HepG2 (cell line): ENCODE results near the gene CDC42EP4. TPM values are rescaled to one million over a fixed set of nuclear protein-coding genes. Genes with fewer than 3 reads are reported as not detected.

Source experiments
- BHLHE40 ChIP-seq: IDR thresholded peaks from 2 replicates; pipeline ENCODE4 v1.6.1; 2011; ENCODE audit warnings: low read length, improper control_type of control experiment
- CREB1 ChIP-seq, 2 experiments: fragments of 450-650 bp in 1 of 2; IDR thresholded peaks; 2 replicates each; pipeline ENCODE4 v1.6.1; 2016 to 2017; ENCODE audit warnings: control low read depth in 1 of 2, mild to moderate bottlenecking in 1 of 2, missing compliant biosample characterization in 1 of 2, missing genetic modification characterization in 1 of 2
- FOXK1 ChIP-seq: sonication (generic); formaldehyde crosslinking; IDR thresholded peaks from 2 replicates; pipeline ENCODE4 v1.4.0; 2020; ENCODE audit warnings: low read depth, missing genetic modification reagents, borderline replicate concordance
- GABPB1 ChIP-seq: IDR thresholded peaks from 2 replicates; pipeline ENCODE4 v1.6.1; 2016; ENCODE audit warnings: mild to moderate bottlenecking, missing genetic modification reagents, moderate library complexity, missing compliant biosample characterization
- HMGA1 ChIP-seq: sonication (generic); formaldehyde crosslinking; conservative IDR thresholded peaks from 2 replicates; pipeline ENCODE4 v1.4.0; 2020; ENCODE audit warnings: missing genetic modification reagents
- HOXA5 ChIP-seq: sonication (generic); formaldehyde crosslinking; IDR thresholded peaks from 2 replicates; pipeline ENCODE4 v1.4.0; 2020; ENCODE audit warnings: missing genetic modification reagents
- MED8 ChIP-seq: sonication (generic); formaldehyde crosslinking; IDR thresholded peaks from 2 replicates; pipeline ENCODE4 v1.8.1; 2023; ENCODE audit warnings: mild to moderate bottlenecking, missing genetic modification reagents; ENCODE audit not compliant: insufficient replicate concordance
- NFE2L1 ChIP-seq: sonication (generic); formaldehyde crosslinking; IDR thresholded peaks from 2 replicates; pipeline ENCODE4 v1.4.0; 2020; ENCODE audit warnings: missing genetic modification reagents, mild to moderate bottlenecking, borderline replicate concordance
- NKX3-1 ChIP-seq: sonication (generic); formaldehyde crosslinking; IDR thresholded peaks from 2 replicates; pipeline ENCODE4 v1.5.0; 2020; ENCODE audit warnings: missing genetic modification reagents
- PHF8 ChIP-seq: sonication (generic); formaldehyde crosslinking; IDR thresholded peaks from 2 replicates; pipeline ENCODE4 v1.5.0; 2020; ENCODE audit warnings: missing genetic modification reagents
- REPIN1 ChIP-seq: sonication (generic); formaldehyde crosslinking; IDR thresholded peaks from 2 replicates; pipeline ENCODE4 v1.8.0; 2022; ENCODE audit warnings: missing genetic modification reagents, low read depth, mild to moderate bottlenecking, borderline replicate concordance
- SALL2 ChIP-seq: sonication (generic); formaldehyde crosslinking; IDR thresholded peaks from 2 replicates; pipeline ENCODE4 v1.8.1; 2023; ENCODE audit warnings: mild to moderate bottlenecking, missing genetic modification reagents, inconsistent platforms
- SAP130 ChIP-seq: IDR thresholded peaks from 2 replicates; pipeline ENCODE4 v1.6.1; 2016; ENCODE audit warnings: low read depth
- SPEN ChIP-seq: sonication (generic); formaldehyde crosslinking; IDR thresholded peaks from 2 replicates; pipeline ENCODE4 v1.5.1; 2020; ENCODE audit warnings: low read depth, mild to moderate bottlenecking, missing genetic modification reagents
- SRF ChIP-seq: IDR thresholded peaks from 2 replicates; pipeline ENCODE4 v1.6.1; 2011; ENCODE audit warnings: mild to moderate bottlenecking, low read depth, low read length, moderate library complexity
- SRSF9 ChIP-seq: fragments of 200-400 bp; formaldehyde crosslinking; IDR thresholded peaks from 2 replicates; pipeline ENCODE4 v1.6.1; 2018; ENCODE audit warnings: borderline replicate concordance, mild to moderate bottlenecking, low read depth, low read length; ENCODE audit not compliant: insufficient read depth, poor library complexity, severe bottlenecking
- ZFP1 ChIP-seq: IDR thresholded peaks from 2 replicates; pipeline ENCODE4 v1.6.1; 2016
- ZFP37 ChIP-seq: sonication (generic); formaldehyde crosslinking; IDR thresholded peaks from 2 replicates; pipeline ENCODE4 v1.4.0; 2020; ENCODE audit warnings: missing genetic modification reagents, borderline replicate concordance
- ZNF101 ChIP-seq: sonication (generic); formaldehyde crosslinking; IDR thresholded peaks from 2 replicates; pipeline ENCODE4 v1.4.0; 2020; ENCODE audit warnings: mild to moderate bottlenecking, low read depth, missing genetic modification reagents, borderline replicate concordance
- ZNF143 ChIP-seq: sonication (generic); formaldehyde crosslinking; IDR thresholded peaks from 2 replicates; pipeline ENCODE4 v1.4.0; 2020; ENCODE audit warnings: missing genetic modification reagents
- ZNF282 ChIP-seq: fragments of 450-650 bp; IDR thresholded peaks from 2 replicates; pipeline ENCODE4 v1.6.1; 2018; ENCODE audit not compliant: partially characterized antibody
- ZNF605 ChIP-seq: sonication (generic); formaldehyde crosslinking; IDR thresholded peaks from 2 replicates; pipeline ENCODE4 v1.8.0; 2022; ENCODE audit warnings: mild to moderate bottlenecking, missing genetic modification reagents
- ZNF724P ChIP-seq: sonication (generic); formaldehyde crosslinking; IDR thresholded peaks from 2 replicates; pipeline ENCODE4 v1.8.0; 2022; ENCODE audit warnings: missing genetic modification reagents, borderline replicate concordance
- ZNF879 ChIP-seq: sonication (generic); formaldehyde crosslinking; IDR thresholded peaks from 2 replicates; pipeline ENCODE4 v1.8.1; 2023; ENCODE audit warnings: missing genetic modification reagents
- polyA plus RNA-seq, 8 experiments: library from polyadenylated mRNA; depleted of rRNA in 3 of 8; stranded (reverse) in 7 of 8; unstranded in 1 of 8; fragments of >200 nt; fragmentation: Illumina TruSeq in 4 of 8; extraction: Trizol in 4 of 8; gene quantifications; 2 replicates each; pipeline versions ENCODE4 v1.2.1 to v1.2.3, GENCODE V29; 2011 to 2016; ENCODE audit warnings: low read depth in 4 of 8, missing spikeins in 1 of 8, mixed read lengths in 1 of 8; ENCODE audit not compliant: insufficient read depth in 1 of 8
- total RNA-seq, 5 experiments: library from RNA; depleted of rRNA; stranded (reverse); fragments of >200 nt; fragmentation: Illumina TruSeq; extraction: Trizol; gene quantifications; 2 replicates each; pipeline ENCODE4 v1.2.3, GENCODE V29; 2016; ENCODE audit warnings: low read depth in 1 of 5
- TF ChIP-seq, protein P1 (sequence below): sonication (generic); formaldehyde crosslinking; IDR thresholded peaks from 2 replicates; pipeline ENCODE4 v1.4.0; 2020; ENCODE audit warnings: missing genetic modification reagents
- TF ChIP-seq, protein P2 (sequence below): sonication (generic); formaldehyde crosslinking; IDR thresholded peaks from 2 replicates; pipeline ENCODE4 v1.5.1; 2020; ENCODE audit warnings: missing genetic modification reagents, mild to moderate bottlenecking, borderline replicate concordance
- TF ChIP-seq, protein P3 (sequence below): sonication (generic); formaldehyde crosslinking; IDR thresholded peaks from 2 replicates; pipeline ENCODE4 v1.4.0; 2020; ENCODE audit warnings: missing genetic modification reagents

CDC42EP4 gene
- total and polyA plus RNA-seq, 2 of the 13 experiments (the other 11 are each of a cell fraction or from before 2014, with no cell fraction given), result 19.0 to 54.0 TPM

DNA sequence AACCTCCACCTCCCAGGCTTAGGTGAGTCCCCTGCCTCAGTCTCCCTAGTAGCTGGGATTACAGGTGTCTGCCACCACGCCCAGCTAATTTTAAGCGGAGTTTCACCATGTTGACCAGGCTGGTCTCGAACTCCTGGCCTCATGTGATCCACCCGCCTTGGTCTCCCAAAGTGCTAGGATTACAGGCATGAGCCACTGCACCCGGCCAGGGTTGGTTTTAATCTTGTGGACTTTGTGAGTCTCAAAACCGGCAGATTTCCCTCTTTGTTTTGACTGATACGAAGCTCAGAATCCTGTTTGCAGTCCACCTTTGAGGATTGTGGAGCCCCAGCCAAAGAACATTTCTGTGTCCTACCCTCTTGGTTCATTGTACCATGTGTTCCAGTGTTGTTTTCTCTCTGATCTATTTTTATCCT, 33.7 kb downstream of the CDC42EP4 start (continued):
- TF ChIP-seq, protein P1, sequence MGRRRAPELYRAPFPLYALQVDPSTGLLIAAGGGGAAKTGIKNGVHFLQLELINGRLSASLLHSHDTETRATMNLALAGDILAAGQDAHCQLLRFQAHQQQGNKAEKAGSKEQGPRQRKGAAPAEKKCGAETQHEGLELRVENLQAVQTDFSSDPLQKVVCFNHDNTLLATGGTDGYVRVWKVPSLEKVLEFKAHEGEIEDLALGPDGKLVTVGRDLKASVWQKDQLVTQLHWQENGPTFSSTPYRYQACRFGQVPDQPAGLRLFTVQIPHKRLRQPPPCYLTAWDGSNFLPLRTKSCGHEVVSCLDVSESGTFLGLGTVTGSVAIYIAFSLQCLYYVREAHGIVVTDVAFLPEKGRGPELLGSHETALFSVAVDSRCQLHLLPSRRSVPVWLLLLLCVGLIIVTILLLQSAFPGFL (CRISPR knock-in tag), result no peak
- TF ChIP-seq SAP130, result peak; percentile 74; the same call in 1 of the 2 replicates
- TF ChIP-seq SALL2 (CRISPR knock-in tag), result no peak
- TF ChIP-seq ZNF879 (CRISPR knock-in tag), result no peak
- TF ChIP-seq, protein P2, sequence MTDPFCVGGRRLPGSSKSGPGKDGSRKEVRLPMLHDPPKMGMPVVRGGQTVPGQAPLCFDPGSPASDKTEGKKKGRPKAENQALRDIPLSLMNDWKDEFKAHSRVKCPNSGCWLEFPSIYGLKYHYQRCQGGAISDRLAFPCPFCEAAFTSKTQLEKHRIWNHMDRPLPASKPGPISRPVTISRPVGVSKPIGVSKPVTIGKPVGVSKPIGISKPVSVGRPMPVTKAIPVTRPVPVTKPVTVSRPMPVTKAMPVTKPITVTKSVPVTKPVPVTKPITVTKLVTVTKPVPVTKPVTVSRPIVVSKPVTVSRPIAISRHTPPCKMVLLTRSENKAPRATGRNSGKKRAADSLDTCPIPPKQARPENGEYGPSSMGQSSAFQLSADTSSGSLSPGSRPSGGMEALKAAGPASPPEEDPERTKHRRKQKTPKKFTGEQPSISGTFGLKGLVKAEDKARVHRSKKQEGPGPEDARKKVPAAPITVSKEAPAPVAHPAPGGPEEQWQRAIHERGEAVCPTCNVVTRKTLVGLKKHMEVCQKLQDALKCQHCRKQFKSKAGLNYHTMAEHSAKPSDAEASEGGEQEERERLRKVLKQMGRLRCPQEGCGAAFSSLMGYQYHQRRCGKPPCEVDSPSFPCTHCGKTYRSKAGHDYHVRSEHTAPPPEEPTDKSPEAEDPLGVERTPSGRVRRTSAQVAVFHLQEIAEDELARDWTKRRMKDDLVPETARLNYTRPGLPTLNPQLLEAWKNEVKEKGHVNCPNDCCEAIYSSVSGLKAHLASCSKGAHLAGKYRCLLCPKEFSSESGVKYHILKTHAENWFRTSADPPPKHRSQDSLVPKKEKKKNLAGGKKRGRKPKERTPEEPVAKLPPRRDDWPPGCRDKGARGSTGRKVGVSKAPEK (CRISPR knock-in tag), result no peak
- TF ChIP-seq BHLHE40, result no peak
- TF ChIP-seq, protein P3, sequence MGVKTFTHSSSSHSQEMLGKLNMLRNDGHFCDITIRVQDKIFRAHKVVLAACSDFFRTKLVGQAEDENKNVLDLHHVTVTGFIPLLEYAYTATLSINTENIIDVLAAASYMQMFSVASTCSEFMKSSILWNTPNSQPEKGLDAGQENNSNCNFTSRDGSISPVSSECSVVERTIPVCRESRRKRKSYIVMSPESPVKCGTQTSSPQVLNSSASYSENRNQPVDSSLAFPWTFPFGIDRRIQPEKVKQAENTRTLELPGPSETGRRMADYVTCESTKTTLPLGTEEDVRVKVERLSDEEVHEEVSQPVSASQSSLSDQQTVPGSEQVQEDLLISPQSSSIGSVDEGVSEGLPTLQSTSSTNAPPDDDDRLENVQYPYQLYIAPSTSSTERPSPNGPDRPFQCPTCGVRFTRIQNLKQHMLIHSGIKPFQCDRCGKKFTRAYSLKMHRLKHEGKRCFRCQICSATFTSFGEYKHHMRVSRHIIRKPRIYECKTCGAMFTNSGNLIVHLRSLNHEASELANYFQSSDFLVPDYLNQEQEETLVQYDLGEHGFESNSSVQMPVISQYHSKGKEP (CRISPR knock-in tag), result no peak
- TF ChIP-seq ZNF605 (CRISPR knock-in tag), result 0 out of 2 replicates have a peak, but pooled peaks have one; percentile 19
- no peak for TF ChIP-seq MED8 (CRISPR knock-in tag)
- TF ChIP-seq SPEN (CRISPR knock-in tag), result peak; percentile 53; the same call in 1 of the 2 replicates
- no peak for TF ChIP-seq HMGA1 (CRISPR knock-in tag)
- TF ChIP-seq HOXA5, result 0 out of 2 replicates have a peak, but pooled peaks have one; percentile 26
- no peak for TF ChIP-seq NFE2L1
- peak; percentile 25; the same call in 1 of the 2 replicates for TF ChIP-seq REPIN1 (CRISPR knock-in tag)
- peak; percentile 33; the same call in 1 of the 2 replicates for TF ChIP-seq FOXK1 (CRISPR knock-in tag)
- no peak for TF ChIP-seq ZNF282
- 0 out of 2 replicates have a peak, but pooled peaks have one; percentile 38 for TF ChIP-seq NKX3-1 (CRISPR knock-in tag)
- TF ChIP-seq GABPB1 (CRISPR knock-in tag), result no peak
- no peak for TF ChIP-seq SRSF9
- TF ChIP-seq PHF8, result no peak
- 0 out of 2 replicates have a peak, but pooled peaks have one; percentile 30 for TF ChIP-seq ZFP1 (CRISPR knock-in tag)
- TF ChIP-seq ZNF143 (CRISPR knock-in tag), result no peak
- no peak for TF ChIP-seq CREB1 (IDR thresholded peaks at IDR 0.05)
- peak; percentile 45; the same call in 1 of the 2 replicates for TF ChIP-seq CREB1 (CRISPR knock-in tag; IDR thresholded peaks at IDR 0.05)
- no peak for TF ChIP-seq ZNF724P (CRISPR knock-in tag)
- TF ChIP-seq ZFP37 (CRISPR knock-in tag), result no peak
- no peak for TF ChIP-seq SRF
- no peak for TF ChIP-seq ZNF101 (CRISPR knock-in tag)
